K562 (cell line): ENCODE data around the gene RPL14. TPM values are rescaled to one million over a fixed set of nuclear protein-coding genes. Genes with fewer than 3 reads are reported as not detected.
A peak's percentile ranks its signal among the peaks of the same experiment; 100 is the strongest.

Source experiments
- ATAC-seq: fragments of 200-7000 bp; cut with Tn5 transposase; 3 replicates; pipeline ENCODE4 v1.9.1; 2020; ENCODE audit warnings: moderate library complexity
- BruUV-seq: library from RNA; stranded (reverse); fragments of 400-500 nt; replicated peaks from 2 replicates; lab custom pipeline; 2021; lab: Mats Ljungman, UMichigan
- CTCF ChIA-PET: fragments of 300-600 bp; formaldehyde crosslinking; extraction: SDS; loops from one replicate; lab custom pipeline; 2021; ENCODE audit warnings: low intra/inter-chr PET ratio; lab: Yijun Ruan, JAX
- POLR2A ChIA-PET: fragments of 300-600, 350-650 bp; sonication (Branson Sonifier 250); formaldehyde crosslinking; extraction: SDS; loops from one replicate; lab custom pipeline; 2021; ENCODE audit warnings: antibody characterized with exemption, inconsistent platforms; lab: Yijun Ruan, JAX
- DNase-seq, 4 experiments: peaks; one replicate each; pipeline versions ENCODE4 v3.0.0 to v3.0.0-alpha.2; 2011 to 2018; ENCODE audit warnings: low spot score in 3 of 4, mixed read lengths in 3 of 4; ENCODE audit errors: extremely low read depth in 1 of 4
- FAIRE-seq: peaks from 2 replicates; lab custom pipeline; 2011; peaks lifted over from hg19 to GRCh38; lab: Jason Lieb, UNC
- H2AFZ ChIP-seq: 2 replicates; pipeline ENCODE4 v1.6.0; 2011; ENCODE audit warnings: low read depth, low read length, control low read depth, inconsistent platforms
- H3K27ac ChIP-seq: fragments of 200-600 bp; 3 replicates; pipeline ENCODE4 v1.8.0; 2011; ENCODE audit warnings: low read depth, mild to moderate bottlenecking, control low read depth, inconsistent platforms, low read length, moderate library complexity, mixed read lengths; ENCODE audit errors: extremely low read depth
- H3K27me3 ChIP-seq, 2 experiments: fragments of 300-600 bp in 1 of 2; 2 replicates in 1 of 2; 3 replicates in 1 of 2; pipeline versions ENCODE4 v1.6.0 to v1.8.0; 2011; ENCODE audit warnings: inconsistent platforms in 2 of 2, low read length in 2 of 2, mild to moderate bottlenecking in 1 of 2, mixed read lengths in 1 of 2, moderate library complexity in 1 of 2; ENCODE audit not compliant: control insufficient read depth in 2 of 2, insufficient read depth in 2 of 2
- H3K36me3 ChIP-seq: fragments of 300-600 bp; 3 replicates; pipeline ENCODE4 v1.8.0; 2011; ENCODE audit warnings: mild to moderate bottlenecking, low read length, inconsistent platforms; ENCODE audit not compliant: control insufficient read depth, insufficient read depth
- H3K4me1 ChIP-seq, 2 experiments: fragments of 200-600 bp in 1 of 2; replicated peaks in 1 of 2; 2 replicates in 1 of 2; 3 replicates in 1 of 2; pipeline versions ENCODE4 v1.5.1 to v1.8.0; 2011; ENCODE audit warnings: inconsistent platforms in 2 of 2, low read length in 2 of 2, mild to moderate bottlenecking in 1 of 2, mixed read lengths in 1 of 2, moderate library complexity in 1 of 2; ENCODE audit not compliant: control insufficient read depth in 2 of 2, insufficient read depth in 2 of 2
- H3K4me2 ChIP-seq: 2 replicates; pipeline ENCODE4 v1.6.1; 2011; ENCODE audit warnings: low read length, control low read depth, inconsistent platforms, mixed read lengths; ENCODE audit not compliant: insufficient read depth
- H3K4me3 ChIP-seq: fragments of 200-600 bp; sonication (generic), shearing (Covaris generic); 2 replicates; pipeline ENCODE4 v1.5.1; 2016; ENCODE audit warnings: control low read depth, inconsistent platforms
- H3K79me2 ChIP-seq: fragments of 200-600 bp; 3 replicates; pipeline ENCODE4 v1.8.0; 2011; ENCODE audit warnings: low read length, inconsistent platforms; ENCODE audit not compliant: control insufficient read depth, insufficient read depth
- H3K9ac ChIP-seq, 2 experiments: 2 replicates each; pipeline versions ENCODE4 v1.6.0 to v1.6.1; 2011; ENCODE audit warnings: low read depth in 2 of 2, low read length in 2 of 2, control low read depth in 1 of 2, inconsistent platforms in 1 of 2, mild to moderate bottlenecking in 1 of 2, mixed read lengths in 1 of 2; ENCODE audit not compliant: insufficient read depth in 1 of 2
- H3K9me1 ChIP-seq: one replicate; pipeline ENCODE4 v1.6.0; 2011; ENCODE audit warnings: inconsistent platforms, mild to moderate bottlenecking, low read length, moderate library complexity; ENCODE audit not compliant: control insufficient read depth, insufficient read depth
- H3K9me3 ChIP-seq: replicated peaks from 2 replicates; pipeline ENCODE4 v1.5.1; 2011; ENCODE audit warnings: low read depth, low read length, inconsistent platforms; ENCODE audit not compliant: control insufficient read depth, insufficient read depth
- H4K20me1 ChIP-seq: replicated peaks from 2 replicates; pipeline ENCODE4 v1.6.1; 2011; ENCODE audit warnings: low read length, inconsistent platforms, mixed read lengths; ENCODE audit not compliant: control insufficient read depth, insufficient read depth
- CBX3 ChIP-seq, 2 experiments: IDR thresholded peaks; 1 replicate in 1 of 2; 2 replicates in 1 of 2; pipeline ENCODE4 v1.6.1; 2012; ENCODE audit warnings: inconsistent platforms in 2 of 2, low read length in 2 of 2, borderline replicate concordance in 1 of 2, control low read depth in 1 of 2
- MED1 ChIP-seq: sonication (generic); formaldehyde crosslinking; IDR thresholded peaks from 2 replicates; pipeline ENCODE4 v1.8.1; 2023; ENCODE audit warnings: missing genetic modification reagents, borderline replicate concordance
- MIER1 ChIP-seq: fragments of 450-650 bp; IDR thresholded peaks from 2 replicates; pipeline ENCODE4 v1.6.1; 2016; ENCODE audit warnings: antibody characterized with exemption, mild to moderate bottlenecking, low read depth
- NCOA4 ChIP-seq: fragments of 450-650 bp; IDR thresholded peaks from 2 replicates; pipeline ENCODE4 v1.6.1; 2018; ENCODE audit warnings: mild to moderate bottlenecking; ENCODE audit not compliant: partially characterized antibody
- SAFB ChIP-seq: fragments of 200-400 bp; formaldehyde crosslinking; IDR thresholded peaks from 2 replicates; pipeline ENCODE4 v1.6.1; 2017; ENCODE audit warnings: low read depth, low read length, borderline replicate concordance
- SMAD3 ChIP-seq: fragments of 450-650 bp; formaldehyde crosslinking; conservative IDR thresholded peaks from 2 replicates; pipeline ENCODE4 v1.4.0; 2020; ENCODE audit warnings: mild to moderate bottlenecking
- SNAPC5 ChIP-seq: fragments of 250-450 bp; sonication (Bioruptor Pico); IDR thresholded peaks from 2 replicates; pipeline ENCODE4 v1.8.0; 2021; ENCODE audit warnings: moderate library complexity, mild to moderate bottlenecking, inconsistent platforms
- SP1 ChIP-seq: sonication (generic); formaldehyde crosslinking; IDR thresholded peaks from 2 replicates; pipeline ENCODE4 v1.8.1; 2022; ENCODE audit warnings: mild to moderate bottlenecking, missing genetic modification reagents
- SRSF9 ChIP-seq: fragments of 200-400 bp; formaldehyde crosslinking; IDR thresholded peaks from 2 replicates; pipeline ENCODE4 v1.6.1; 2017; ENCODE audit warnings: low read depth, low read length, borderline replicate concordance
- TBL1XR1 ChIP-seq, 2 experiments: IDR thresholded peaks; 2 replicates each; pipeline ENCODE4 v1.6.1; 2012; ENCODE audit warnings: improper control_type of control experiment in 2 of 2, low read length in 2 of 2, mild to moderate bottlenecking in 1 of 2
- WGBS: fragments of 100-300 bp; shearing (Covaris generic); methylation state at CpG from one replicate; pipeline ENCODE4 v1.1.6; 2016; ENCODE audit warnings: low coverage, mixed read lengths; ENCODE audit not compliant: insufficient coverage; ENCODE audit errors: missing lambda C conversion rate; 5-methylcytosine and 5-hydroxymethylcytosine counted together
- in situ Hi-C: fragments of 300-500 bp; cut with MboI; formaldehyde crosslinking; loops from 4 replicates; pipeline ENCODE4 v1.15.0; 2018; ENCODE audit warnings: inconsistent platforms, mixed read lengths
- intact Hi-C: fragments of 100-400 bp; cut with micrococcal nuclease; formaldehyde crosslinking; loops from 2 replicates; pipeline ENCODE4 v1.14.2; 2022
- polyA plus RNA-seq, 8 experiments: library from polyadenylated mRNA; depleted of rRNA in 4 of 8; stranded (reverse) in 5 of 8; unstranded in 3 of 8; fragments of >200 nt; fragmentation: Nextera tagmentation in 2 of 8; fragmentation: Illumina TruSeq in 1 of 8; extraction: Ambion mirVana in 2 of 8; extraction: Trizol in 1 of 8; gene quantifications; 2 replicates each; pipeline versions ENCODE4 v1.2.1 to v1.2.3, GENCODE V29; 2011 to 2014; ENCODE audit warnings: inconsistent platforms in 1 of 8, missing spikeins in 1 of 8
- total RNA-seq, 7 experiments: library from RNA; depleted of rRNA in 6 of 7; stranded (reverse); fragments of >200 nt in 6 of 7; fragmentation: Illumina TruSeq in 2 of 7; extraction: Trizol in 2 of 7; gene quantifications; 2 replicates each; pipeline versions ENCODE4 v1.2.1 to v1.2.3, GENCODE V29; 2011 to 2021; ENCODE audit warnings: low replicate concordance in 1 of 7

RPL14 gene
- total and polyA plus RNA-seq, 9 of the 15 experiments (the other 6 are each of a cell fraction or from before 2014, with no cell fraction given), result 851 to 4,649 (median 2,133) TPM

- TF ChIP-seq MIER1, result peak; percentile 89
Observed at GRCh38 chr3:40437889-40438288, 19.2 kb upstream of the RPL14 start (continued).

DNA sequence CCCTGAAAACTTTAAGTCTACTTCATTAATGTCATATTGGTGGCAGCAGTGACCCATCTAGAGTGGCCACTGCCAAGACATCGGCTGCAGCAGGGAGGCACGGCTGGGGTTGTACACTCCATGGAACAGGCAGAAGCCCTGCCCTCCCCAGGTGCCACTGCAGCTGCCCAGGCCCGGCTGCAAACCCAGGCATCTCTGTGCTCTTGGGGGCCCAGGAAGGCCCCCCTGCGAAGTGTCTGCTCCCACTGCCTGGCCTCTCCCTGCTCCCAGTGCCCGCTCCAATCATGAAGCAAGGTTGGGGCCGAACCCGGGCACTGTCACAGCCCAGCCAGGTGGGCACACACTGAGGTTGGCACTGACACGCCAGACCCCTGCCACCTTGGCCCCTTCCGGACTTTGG, 12.1 kb upstream of the RPL14 start:
- in situ Hi-C loops (no loop called here), intact Hi-C loops (no loop called here)
- TF ChIP-seq SMAD3 (CRISPR knock-in tag) (no peak), MED1 (CRISPR knock-in tag) (no peak), CBX3 (IDR thresholded peaks at IDR 0.05; ENCODE audit: borderline replicate concordance in 1 of 2, low read length in 2 of 2) (no peak), SAFB (no peak), SRSF9 (no peak), SP1 (CRISPR knock-in tag) (no peak), TBL1XR1 (IDR thresholded peaks at IDR 0.05; ENCODE audit: low read length in 2 of 2) (no peak), SNAPC5 (no peak), NCOA4 (no peak)
- no peak overlapping the region for H3K4me2 ChIP-seq
- no TSS peak for BruUV-seq
- POLR2A ChIA-PET, result interaction anchor here (1.0 to 2.0 kb wide), 4 partner anchors 8 to 102 kb away, joined by 4 to 6 read pairs (median 4); partner anchors contain the start of gene RPL14
- no peaks in the 10 kb centered on the region for H3K9me3 ChIP-seq
- H3K9me1 ChIP-seq, result no peaks in the 10 kb centered on the region
- no peak for DNase-seq
- H4K20me1 ChIP-seq, result no peaks in the 10 kb centered on the region
- H3K4me1 ChIP-seq, result peaks cover 0 to 5% of the 10 kb centered on the region in 2 experiments; a peak in 2 of 5 replicates
- H3K79me2 ChIP-seq, result no peaks in the 10 kb centered on the region
- H3K36me3 ChIP-seq, result peaks cover 4% of the 10 kb centered on the region; the same call in 2 of the 3 replicates
- no peak overlapping the region for H3K4me3 ChIP-seq
- no peak for FAIRE-seq
- no peak overlapping the region for H3K27ac ChIP-seq
- WGBS, result 46% methylated on average over 9 of the region's 9 CpGs
- H2AFZ ChIP-seq, result no peak overlapping the region
- CTCF ChIA-PET, result no interaction called here
- no peak for ATAC-seq
- no peak overlapping the region for H3K9ac ChIP-seq
- no peaks in the 10 kb centered on the region for H3K27me3 ChIP-seq
